Middle frontal gyrus (tissue), 1 donor: ENCODE results near the gene RPS6KL1.
"Not testable (repeated sequence)": the region's sequence is repeated elsewhere in the genome, so short reads cannot be mapped to it uniquely, and the experiment has no call there.

Experiments used
- DNase-seq: peaks from one replicate; pipeline ENCODE4 v3.0.0-alpha.2; 2015; ENCODE audit warnings: low spot score; ENCODE audit errors: extremely low spot score

Gene RPS6KL1

GRCh38 chr14:74937171-74937570, 14.1 kb upstream of the RPS6KL1 start:
- no peak for DNase-seq

- DNase-seq, result no peak
Measured at GRCh38 chr14:74936731-74937130, 13.7 kb upstream of the RPS6KL1 start.

- DNase-seq, result no peak
Measured at GRCh38 chr14:74936151-74936550, 13.1 kb upstream of the RPS6KL1 start.

GRCh38 chr14:74935360-74935680, 12.3 kb upstream of the RPS6KL1 start:
- DNase-seq, result no peak

- no peak for DNase-seq
Measured at GRCh38 chr14:74934476-74935359, 11.7 kb upstream of the RPS6KL1 start.

- no peak for DNase-seq
Measured at GRCh38 chr14:74934041-74934440, 11.0 kb upstream of the RPS6KL1 start.

GRCh38 chr14:74932936-74933335, 9.9 kb upstream of the RPS6KL1 start:
- DNase-seq, result not testable (repeated sequence)

GRCh38 chr14:74932401-74932901, 9.4 kb upstream of the RPS6KL1 start:
- no peak for DNase-seq

GRCh38 chr14:74931744-74932143, 8.7 kb upstream of the RPS6KL1 start:
- not testable (repeated sequence) for DNase-seq

- DNase-seq, result no peak
Measured at GRCh38 chr14:74929242-74929641, 6.2 kb upstream of the RPS6KL1 start.

- no peak for DNase-seq
Measured at GRCh38 chr14:74927225-74927624, 4.2 kb upstream of the RPS6KL1 start.

- DNase-seq, result no peak
Measured at GRCh38 chr14:74924061-74924460, 1.0 kb upstream of the RPS6KL1 start.

GRCh38 chr14:74921987-74922751, 891 bp downstream of the RPS6KL1 start:
- DNase-seq, result no peak

GRCh38 chr14:74921053-74921620, 1.9 kb downstream of the RPS6KL1 start:
- no peak for DNase-seq

GRCh38 chr14:74920281-74920680, 2.8 kb downstream of the RPS6KL1 start:
- DNase-seq, result no peak

- DNase-seq, result no peak
Measured at GRCh38 chr14:74919421-74920165, 3.5 kb downstream of the RPS6KL1 start.

- no peak for DNase-seq
Measured at GRCh38 chr14:74918380-74918779, 4.7 kb downstream of the RPS6KL1 start.

GRCh38 chr14:74917646-74918081, 5.4 kb downstream of the RPS6KL1 start:
- DNase-seq, result no peak

- DNase-seq, result no peak
Measured at GRCh38 chr14:74917178-74917543, 5.9 kb downstream of the RPS6KL1 start.

- DNase-seq, result no peak
Measured at GRCh38 chr14:74915826-74916225, 7.2 kb downstream of the RPS6KL1 start.

- DNase-seq, result no peak
Measured at GRCh38 chr14:74915426-74915825, 7.6 kb downstream of the RPS6KL1 start.
